GM19099 (cell line): ENCODE results near the gene SPIRE1.

ENCODE experiments used
- POLR2A ChIP-seq: IDR thresholded peaks from 3 replicates; pipeline ENCODE4 v1.6.1; 2011; ENCODE audit warnings: low read depth; ENCODE audit not compliant: insufficient read length; ENCODE audit errors: extremely low read depth

SPIRE1 gene

GRCh38 chr18:12628706-12629702 is 28.9 kb downstream of the SPIRE1 start:
- no peak for TF ChIP-seq POLR2A

- TF ChIP-seq POLR2A, result no peak
Measured at GRCh38 chr18:12625241-12625640, 32.7 kb downstream of the SPIRE1 start.

GRCh38 chr18:12621742-12622306 is 36.1 kb downstream of the SPIRE1 start:
- TF ChIP-seq POLR2A, result no peak

- no peak for TF ChIP-seq POLR2A
Measured at GRCh38 chr18:12615748-12616147, 42.2 kb downstream of the SPIRE1 start.

- no peak for TF ChIP-seq POLR2A
Measured at GRCh38 chr18:12608301-12608700, 49.6 kb downstream of the SPIRE1 start.

- TF ChIP-seq POLR2A, result no peak
Measured at GRCh38 chr18:12606592-12607315, 51.2 kb downstream of the SPIRE1 start.

- TF ChIP-seq POLR2A, result no peak
Measured at GRCh38 chr18:12604445-12605007, 53.4 kb downstream of the SPIRE1 start.

- TF ChIP-seq POLR2A, result no peak
Measured at GRCh38 chr18:12599966-12600365, 57.9 kb downstream of the SPIRE1 start.

GRCh38 chr18:12599543-12599942 is 58.4 kb downstream of the SPIRE1 start:
- no peak for TF ChIP-seq POLR2A

- no peak for TF ChIP-seq POLR2A
Measured at GRCh38 chr18:12598181-12598930, 59.6 kb downstream of the SPIRE1 start.

GRCh38 chr18:12597760-12598159 is 60.1 kb downstream of the SPIRE1 start:
- no peak for TF ChIP-seq POLR2A

GRCh38 chr18:12595571-12596255 is 62.2 kb downstream of the SPIRE1 start:
- no peak for TF ChIP-seq POLR2A

GRCh38 chr18:12593866-12594265 is 64.0 kb downstream of the SPIRE1 start:
- no peak for TF ChIP-seq POLR2A

- no peak for TF ChIP-seq POLR2A
Measured at GRCh38 chr18:12592597-12593127, 65.2 kb downstream of the SPIRE1 start.
